Inferior parietal cortex (tissue), 1 donor: ENCODE measurements around the gene TMEM116.
"Not testable (repeated sequence)": the region's sequence is repeated elsewhere in the genome, so short reads cannot be mapped to it uniquely, and the experiment has no call there.

ENCODE experiments used
- DNase-seq: peaks from one replicate; pipeline ENCODE4 v3.0.0-alpha.2; 2016; ENCODE audit errors: extremely low spot score

TMEM116 gene

GRCh38 chr12:112009596-112009995 lies 3.4 kb downstream of the TMEM116 start:
- not testable (repeated sequence) for DNase-seq

- no peak for DNase-seq
Measured at GRCh38 chr12:112008918-112009317, 4.0 kb downstream of the TMEM116 start.

GRCh38 chr12:112007945-112008344 lies 5.0 kb downstream of the TMEM116 start:
- no peak for DNase-seq

- no peak for DNase-seq
Measured at GRCh38 chr12:112005419-112006395, 7.3 kb downstream of the TMEM116 start.

GRCh38 chr12:112004041-112004440 lies 8.9 kb downstream of the TMEM116 start:
- no peak for DNase-seq

DNA sequence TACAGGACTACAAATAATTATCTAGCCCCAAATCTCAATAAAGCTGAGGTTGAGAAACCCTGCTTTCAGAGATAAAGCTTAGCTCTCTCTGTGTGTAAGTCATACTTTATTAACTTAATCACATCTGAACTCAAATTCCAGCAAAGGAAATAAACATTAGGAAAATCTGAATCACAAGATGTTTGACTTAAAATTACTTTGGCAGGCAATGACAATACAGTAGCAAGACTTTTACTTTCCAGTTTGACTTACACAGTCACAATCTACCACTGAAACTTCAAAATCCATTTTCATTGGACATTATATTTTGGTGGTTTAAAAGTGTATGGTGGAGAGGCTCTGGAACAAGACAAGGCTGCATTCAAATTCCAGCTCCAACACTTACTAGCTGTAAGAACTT lies 11.4 kb downstream of the TMEM116 start:
- DNase-seq: no peak

DNA sequence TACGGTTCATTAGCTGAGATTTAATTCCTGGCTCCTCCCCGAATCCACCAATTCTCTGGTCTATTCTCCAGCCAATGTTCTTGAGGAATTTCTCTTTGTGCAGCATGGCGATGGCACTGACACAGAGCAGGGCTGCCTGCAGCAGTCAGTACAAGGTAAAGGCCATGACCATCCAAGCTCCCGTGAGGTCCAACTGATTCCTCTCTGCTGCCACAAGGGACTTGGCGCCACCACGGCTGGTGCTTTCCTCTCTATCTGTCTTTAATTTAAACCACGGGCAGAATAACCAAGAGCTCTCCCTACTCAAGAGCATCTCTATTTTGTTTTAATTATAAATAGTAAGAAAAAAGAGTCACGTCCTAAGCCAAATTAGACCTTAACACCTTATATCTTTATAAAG lies 12.1 kb downstream of the TMEM116 start:
- DNase-seq: no peak

DNA sequence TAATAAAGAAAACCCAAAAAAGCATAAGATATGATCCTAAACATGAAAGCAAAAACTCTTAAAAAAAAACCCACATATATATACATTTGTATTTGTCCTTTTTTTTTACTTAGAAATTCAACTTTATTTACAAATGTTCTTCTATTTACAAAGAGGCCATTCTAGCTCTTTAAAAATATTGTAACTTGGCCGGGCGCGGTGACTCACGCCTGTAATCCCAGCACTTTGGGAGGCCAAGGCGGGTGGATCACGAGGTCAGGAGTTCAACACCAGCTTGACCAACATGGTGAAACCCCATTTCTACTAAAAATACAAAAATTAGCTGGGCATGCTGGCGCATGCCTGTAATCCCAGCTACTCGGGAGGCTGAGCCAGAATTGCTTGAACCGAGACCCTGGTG lies 13.8 kb downstream of the TMEM116 start:
- DNase-seq: not testable (repeated sequence)

- DNase-seq: no peak
Measured at GRCh38 chr12:111998015-111998414, 14.9 kb downstream of the TMEM116 start.

GRCh38 chr12:111997300-111997699 lies 15.7 kb downstream of the TMEM116 start:
- DNase-seq: no peak

DNA sequence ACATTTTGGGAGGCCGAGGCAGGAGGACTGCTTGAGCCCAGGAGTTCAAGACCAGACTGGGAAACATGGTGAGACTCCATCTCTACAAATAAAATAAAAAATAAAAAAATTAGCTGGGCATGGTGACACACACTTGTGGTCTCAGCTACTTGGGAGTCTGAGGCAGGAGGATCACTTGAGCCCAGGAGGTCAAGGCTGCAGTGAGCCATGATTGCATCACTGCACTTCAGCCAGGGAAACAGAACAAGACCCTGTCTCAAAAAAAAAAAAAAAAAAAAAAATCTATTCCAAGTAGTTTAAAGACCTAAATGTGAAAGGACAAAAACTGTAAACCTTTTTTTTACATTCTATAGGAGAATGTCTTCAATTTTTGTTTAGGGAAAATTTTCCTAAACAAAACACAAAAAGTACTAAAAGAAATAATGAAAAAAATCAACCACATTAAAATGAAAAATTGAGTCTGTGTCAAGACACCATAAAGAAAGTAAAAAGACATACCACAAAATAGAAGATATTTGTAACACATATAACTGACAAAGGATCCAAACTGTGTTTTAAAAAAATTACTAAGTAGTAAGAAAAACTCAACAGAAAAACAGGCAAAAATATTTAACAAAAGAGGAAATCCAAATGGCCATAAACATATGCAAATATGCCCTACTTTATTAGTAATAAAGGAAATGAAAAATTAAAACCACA lies 17.0 kb downstream of the TMEM116 start:
- DNase-seq: no peak

- DNase-seq: not testable (repeated sequence)
Measured at GRCh38 chr12:111994211-111995111, 18.5 kb downstream of the TMEM116 start.

- DNase-seq: no peak
Measured at GRCh38 chr12:111993292-111994150, 19.4 kb downstream of the TMEM116 start.

- DNase-seq: no peak
Measured at GRCh38 chr12:111992464-111992863, 20.5 kb downstream of the TMEM116 start.

- no peak for DNase-seq
Measured at GRCh38 chr12:111991946-111992345, 21.0 kb downstream of the TMEM116 start.

- no peak for DNase-seq
Measured at GRCh38 chr12:111991535-111991934, 21.4 kb downstream of the TMEM116 start.

DNA sequence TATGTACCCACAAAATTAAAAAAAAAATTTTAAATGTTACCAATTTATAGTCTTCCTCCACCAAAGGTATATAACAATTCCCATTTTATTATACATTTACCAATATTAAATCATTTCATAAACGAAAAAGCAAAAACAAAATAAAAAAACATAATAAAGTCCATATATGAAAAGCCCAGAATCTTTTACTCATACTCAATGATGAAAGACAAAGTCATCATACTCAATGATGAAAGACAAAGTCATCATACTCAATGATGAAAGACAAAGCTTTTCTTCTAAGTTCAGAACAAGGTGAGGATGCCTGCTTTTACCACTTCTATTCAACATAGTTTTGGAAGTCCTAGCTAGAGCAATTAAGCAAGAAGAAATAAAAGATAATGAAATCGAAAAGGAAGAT lies 28.1 kb downstream of the TMEM116 start:
- DNase-seq: no peak

DNA sequence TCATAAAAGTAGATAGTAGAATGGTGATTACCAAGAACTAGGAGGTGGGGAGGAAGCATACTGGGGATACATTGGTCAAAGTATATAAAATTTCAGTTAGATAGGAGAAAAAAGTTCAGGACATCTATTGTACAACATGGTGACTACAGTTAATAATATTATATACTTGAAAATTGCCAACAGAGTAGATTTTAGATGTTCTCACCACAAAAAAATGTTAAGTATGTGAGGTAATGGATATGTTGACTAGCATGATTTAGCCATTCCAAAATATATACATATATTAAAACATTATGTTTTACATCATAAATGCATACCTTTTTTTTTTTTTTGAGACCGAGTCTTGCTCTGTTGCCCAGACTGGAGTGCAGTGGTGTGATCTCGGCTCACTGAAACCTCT lies 31.0 kb downstream of the TMEM116 start:
- no peak for DNase-seq

GRCh38 chr12:111980598-111980997 lies 32.4 kb downstream of the TMEM116 start:
- no peak for DNase-seq

GRCh38 chr12:111978545-111978944 lies 34.4 kb downstream of the TMEM116 start:
- no peak for DNase-seq

GRCh38 chr12:111976860-111977259 lies 36.1 kb downstream of the TMEM116 start:
- no peak for DNase-seq
